ENCODE results near the gene PHACTR4.

DNA sequence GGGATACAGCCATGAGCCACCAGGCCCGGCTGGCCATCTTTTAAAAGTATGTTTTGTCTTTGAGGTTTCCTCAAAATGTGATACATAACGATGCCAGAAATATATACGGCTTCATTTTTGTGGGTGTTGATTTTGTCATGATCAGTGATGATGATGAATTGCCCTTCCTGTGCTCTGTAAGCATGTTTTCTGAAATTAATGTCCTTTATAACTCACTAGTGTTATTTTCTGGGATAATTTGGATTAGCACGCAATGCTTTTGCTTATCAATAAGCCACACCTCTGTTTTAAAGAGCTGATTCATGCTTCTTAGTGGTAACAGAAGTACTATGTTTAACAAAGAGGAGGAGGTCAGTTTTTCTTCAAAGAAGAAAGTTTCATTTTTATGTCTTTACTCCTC is 25.6 kb downstream of the PHACTR4 start:
- no peak for TF ChIP-seq CTCF (IDR thresholded peaks at IDR 0.05)
- no peak for TF ChIP-seq POLR2A (IDR thresholded peaks at IDR 0.05)

Data from adrenal gland (tissue), 5 donors.